Karpas-422 (cell line): ENCODE data around the gene GPA33. TPM values are rescaled to one million over a fixed set of nuclear protein-coding genes. Genes with fewer than 3 reads are reported as not detected.

Experiments
- DNase-seq: peaks from one replicate; pipeline ENCODE4 v3.0.0-alpha.2; 2015
- H2AFZ ChIP-seq: fragments of 200-600 bp; sonication (generic); 2 replicates; pipeline ENCODE4 v1.6.1; 2014; ENCODE audit warnings: antibody characterized with exemption, low read length, mixed read lengths
- H3K27ac ChIP-seq: fragments of 200-600 bp; sonication (generic); 2 replicates; pipeline ENCODE4 v1.5.1; 2014; ENCODE audit warnings: mild to moderate bottlenecking, low read length, moderate library complexity
- H3K27me3 ChIP-seq: fragments of 200-600 bp; sonication (generic); 2 replicates; pipeline ENCODE4 v1.6.1; 2014; ENCODE audit warnings: low read length, mixed read lengths
- H3K36me3 ChIP-seq: fragments of 200-600 bp; sonication (generic); 2 replicates; pipeline ENCODE4 v1.6.1; 2014; ENCODE audit warnings: low read length, mixed read lengths; ENCODE audit not compliant: insufficient read depth
- H3K4me1 ChIP-seq: fragments of 200-600 bp; sonication (generic); 2 replicates; pipeline ENCODE4 v1.6.1; 2014; ENCODE audit warnings: mild to moderate bottlenecking, low read length, mixed read lengths
- H3K4me2 ChIP-seq: fragments of 200-600 bp; sonication (generic); 2 replicates; pipeline ENCODE4 v1.6.1; 2014; ENCODE audit warnings: low read length, low read depth, mild to moderate bottlenecking; ENCODE audit not compliant: poor library complexity, severe bottlenecking
- H3K4me3 ChIP-seq: fragments of 200-600 bp; sonication (generic); 2 replicates; pipeline ENCODE4 v1.5.1; 2014; ENCODE audit warnings: mild to moderate bottlenecking, antibody characterized with exemption, low read length, mixed read lengths
- H3K79me2 ChIP-seq: fragments of 200-600 bp; sonication (generic); 2 replicates; pipeline ENCODE4 v1.6.1; 2014; ENCODE audit warnings: mild to moderate bottlenecking, low read length, mixed read lengths
- H3K9ac ChIP-seq: fragments of 200-600 bp; sonication (generic); 2 replicates; pipeline ENCODE4 v1.6.0; 2014; ENCODE audit warnings: low read length
- H3K9me2 ChIP-seq: fragments of 200-600 bp; sonication (generic), shearing (Covaris generic); replicated peaks from 2 replicates; pipeline ENCODE4 v1.6.0; 2014; ENCODE audit warnings: mild to moderate bottlenecking, low read length, moderate library complexity; ENCODE audit not compliant: insufficient read depth
- H3K9me3 ChIP-seq: fragments of 300-700, 200-600 bp; sonication (generic); 2 replicates; pipeline ENCODE4 v1.6.1; 2014; ENCODE audit warnings: low read length, mixed read lengths
- H4K20me1 ChIP-seq: fragments of 200-600 bp; sonication (generic); 2 replicates; pipeline ENCODE4 v1.6.1; 2014; ENCODE audit warnings: mild to moderate bottlenecking, antibody characterized with exemption, low read length, low read depth; ENCODE audit not compliant: insufficient read depth
- total RNA-seq: library from RNA; depleted of rRNA; stranded (reverse); fragments of >200 nt; shearing (Covaris generic); gene quantifications from 2 replicates; pipeline ENCODE4 v1.2.3, GENCODE V29; 2014; ENCODE audit warnings: low replicate concordance

Gene GPA33
- total RNA-seq, 1 experiment from 2014 or later = not detected

GRCh38 chr1:167065471-167065870 lies 24.7 kb downstream of the GPA33 start:
- Histone ChIP-seq H3K4me3 (no peak overlapping the region), H3K9me2 (no peaks in the 10 kb centered on the region), H4K20me1 (no peaks in the 10 kb centered on the region), H3K4me1 (peaks cover 6% of the 10 kb centered on the region; the same call in 1 of the 2 replicates), H3K36me3 (no peaks in the 10 kb centered on the region), H3K9me3 (no peaks in the 10 kb centered on the region), H2AFZ (no peak overlapping the region), H3K9ac (no peak overlapping the region), H3K27me3 (no peaks in the 10 kb centered on the region), H3K79me2 (no peaks in the 10 kb centered on the region), H3K4me2 (no peak overlapping the region), H3K27ac (no peak overlapping the region)
- no peak for DNase-seq

- Histone ChIP-seq H3K27ac (no peak overlapping the region), H3K79me2 (no peaks in the 10 kb centered on the region), H3K4me3 (no peak overlapping the region), H3K9me3 (no peaks in the 10 kb centered on the region), H3K9me2 (no peaks in the 10 kb centered on the region), H4K20me1 (no peaks in the 10 kb centered on the region), H3K36me3 (no peaks in the 10 kb centered on the region), H3K9ac (no peak overlapping the region), H3K4me2 (no peak overlapping the region), H3K27me3 (no peaks in the 10 kb centered on the region), H3K4me1 (peaks cover 8% of the 10 kb centered on the region; the same call in 1 of the 2 replicates), H2AFZ (no peak overlapping the region)
- no peak for DNase-seq
Measured at GRCh38 chr1:167064621-167065020, 25.6 kb downstream of the GPA33 start.

- no peak for DNase-seq
- H3K27me3 ChIP-seq = no peaks in the 10 kb centered on the region
Measured at GRCh38 chr1:167061073-167061464, 29.1 kb downstream of the GPA33 start.

GRCh38 chr1:167060141-167061072 lies 29.8 kb downstream of the GPA33 start:
- H3K4me2 ChIP-seq = no peak overlapping the region
- no peak overlapping the region for H3K9ac ChIP-seq
- H3K36me3 ChIP-seq = no peaks in the 10 kb centered on the region
- no peaks in the 10 kb centered on the region for H4K20me1 ChIP-seq
- H2AFZ ChIP-seq = peak overlapping the region; percentile 36; the same call in 1 of the 2 replicates
- no peak overlapping the region for H3K27ac ChIP-seq
- H3K9me3 ChIP-seq = no peaks in the 10 kb centered on the region
- H3K27me3 ChIP-seq = no peaks in the 10 kb centered on the region
- H3K79me2 ChIP-seq = no peaks in the 10 kb centered on the region
- H3K4me3 ChIP-seq = no peak overlapping the region
- H3K9me2 ChIP-seq = no peaks in the 10 kb centered on the region
- peaks cover 18% of the 10 kb centered on the region for H3K4me1 ChIP-seq
- DNase-seq = peak; percentile 62

More at GRCh38 chr1:167061073-167061464, 29.1 kb downstream of the GPA33 start:
- H3K79me2 ChIP-seq = no peaks in the 10 kb centered on the region
- H3K36me3 ChIP-seq = no peaks in the 10 kb centered on the region
- H3K4me2 ChIP-seq = no peak overlapping the region
- no peaks in the 10 kb centered on the region for H3K9me3 ChIP-seq
- H3K27ac ChIP-seq = no peak overlapping the region
- H3K9ac ChIP-seq = no peak overlapping the region
- H3K9me2 ChIP-seq = no peaks in the 10 kb centered on the region
- no peak overlapping the region for H3K4me3 ChIP-seq
- H3K4me1 ChIP-seq = peaks cover 18% of the 10 kb centered on the region
- H2AFZ ChIP-seq = no peak overlapping the region
- H4K20me1 ChIP-seq = no peaks in the 10 kb centered on the region

- Histone ChIP-seq H3K36me3 (no peaks in the 10 kb centered on the region), H3K79me2 (no peaks in the 10 kb centered on the region), H3K4me2 (no peak overlapping the region), H2AFZ (no peak overlapping the region), H3K27ac (no peak overlapping the region), H3K4me1 (peaks cover 18% of the 10 kb centered on the region), H3K9me3 (no peaks in the 10 kb centered on the region), H3K27me3 (no peaks in the 10 kb centered on the region), H3K9ac (no peak overlapping the region), H4K20me1 (no peaks in the 10 kb centered on the region), H3K9me2 (no peaks in the 10 kb centered on the region), H3K4me3 (no peak overlapping the region)
- DNase-seq = no peak
Measured at GRCh38 chr1:167059809-167060107, 30.4 kb downstream of the GPA33 start.

GRCh38 chr1:167059045-167059808 lies 30.9 kb downstream of the GPA33 start:
- Histone ChIP-seq H3K9ac (peak overlapping the region; percentile 27; the same call in 1 of the 2 replicates), H3K9me2 (no peaks in the 10 kb centered on the region), H3K9me3 (no peaks in the 10 kb centered on the region)

GRCh38 chr1:167057241-167057688 lies 32.9 kb downstream of the GPA33 start:
- H3K36me3 ChIP-seq = no peaks in the 10 kb centered on the region
- peak overlapping the region; percentile 35; the same call in 1 of the 2 replicates for H2AFZ ChIP-seq
- H3K4me3 ChIP-seq = no peak overlapping the region
- no peaks in the 10 kb centered on the region for H3K27me3 ChIP-seq
- H3K27ac ChIP-seq = no peak overlapping the region
- no peak overlapping the region for H3K9ac ChIP-seq
- H3K4me2 ChIP-seq = no peak overlapping the region
- no peaks in the 10 kb centered on the region for H4K20me1 ChIP-seq
- DNase-seq = peak; percentile 82
- H3K9me2 ChIP-seq = no peaks in the 10 kb centered on the region
- no peaks in the 10 kb centered on the region for H3K79me2 ChIP-seq
- H3K4me1 ChIP-seq = peaks cover 18% of the 10 kb centered on the region
- H3K9me3 ChIP-seq = no peaks in the 10 kb centered on the region

More at GRCh38 chr1:167059045-167059808, 30.9 kb downstream of the GPA33 start:
- Histone ChIP-seq H4K20me1 (no peaks in the 10 kb centered on the region), H3K79me2 (no peaks in the 10 kb centered on the region), H3K27me3 (no peaks in the 10 kb centered on the region), H3K4me3 (no peak overlapping the region), H3K27ac (no peak overlapping the region), H3K4me1 (peaks cover 18% of the 10 kb centered on the region), H3K4me2 (peak overlapping the region; percentile 49), H3K36me3 (no peaks in the 10 kb centered on the region), H2AFZ (peak overlapping the region; percentile 94)
- DNase-seq = peak; percentile 89
